ENCODE results near the gene PLP2. TPM values are rescaled to one million over a fixed set of nuclear protein-coding genes. Genes with fewer than 3 reads are reported as not detected.
A peak's percentile ranks its signal among the peaks of the same experiment; 100 is the strongest.

Gene PLP2
- total RNA-seq, 6 experiments from 2014 or later: 163 to 214 (median 178) TPM

DNA sequence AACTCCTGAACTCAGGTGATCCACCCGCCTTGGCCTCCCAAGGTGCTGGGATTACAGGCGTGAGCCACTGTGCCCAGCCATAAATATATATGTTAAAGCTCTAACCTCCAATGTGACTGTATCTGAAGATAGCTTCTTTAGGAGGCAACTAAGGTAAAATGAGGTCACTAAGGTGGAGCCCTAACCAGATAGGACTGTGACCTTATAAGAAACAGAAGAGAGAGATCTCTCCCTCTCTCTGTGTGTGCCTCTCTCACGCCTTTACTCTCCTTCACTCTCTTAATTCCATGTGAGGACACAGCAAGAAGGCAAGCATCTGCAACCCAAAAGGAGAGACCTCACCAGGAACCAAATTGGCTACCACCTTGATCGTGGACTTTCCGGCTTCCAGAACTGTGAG is 10.1 kb upstream of the PLP2 start:
- peaks cover 11% of the 10 kb centered on the region for H3K4me1 Mint-ChIP-seq (ENCODE audit: low read depth)
- no peak for DNase-seq
- no peaks in the 10 kb centered on the region for H3K36me3 Mint-ChIP-seq (ENCODE audit: low read depth)
- no peaks in the 10 kb centered on the region for H3K27me3 Mint-ChIP-seq (ENCODE audit: insufficient read depth)
- no peak overlapping the region for H3K27ac Mint-ChIP-seq
- TF ChIP-seq, protein P1, sequence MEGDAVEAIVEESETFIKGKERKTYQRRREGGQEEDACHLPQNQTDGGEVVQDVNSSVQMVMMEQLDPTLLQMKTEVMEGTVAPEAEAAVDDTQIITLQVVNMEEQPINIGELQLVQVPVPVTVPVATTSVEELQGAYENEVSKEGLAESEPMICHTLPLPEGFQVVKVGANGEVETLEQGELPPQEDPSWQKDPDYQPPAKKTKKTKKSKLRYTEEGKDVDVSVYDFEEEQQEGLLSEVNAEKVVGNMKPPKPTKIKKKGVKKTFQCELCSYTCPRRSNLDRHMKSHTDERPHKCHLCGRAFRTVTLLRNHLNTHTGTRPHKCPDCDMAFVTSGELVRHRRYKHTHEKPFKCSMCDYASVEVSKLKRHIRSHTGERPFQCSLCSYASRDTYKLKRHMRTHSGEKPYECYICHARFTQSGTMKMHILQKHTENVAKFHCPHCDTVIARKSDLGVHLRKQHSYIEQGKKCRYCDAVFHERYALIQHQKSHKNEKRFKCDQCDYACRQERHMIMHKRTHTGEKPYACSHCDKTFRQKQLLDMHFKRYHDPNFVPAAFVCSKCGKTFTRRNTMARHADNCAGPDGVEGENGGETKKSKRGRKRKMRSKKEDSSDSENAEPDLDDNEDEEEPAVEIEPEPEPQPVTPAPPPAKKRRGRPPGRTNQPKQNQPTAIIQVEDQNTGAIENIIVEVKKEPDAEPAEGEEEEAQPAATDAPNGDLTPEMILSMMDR (IDR thresholded peaks at IDR 0.05): no peak
- no peaks in the 10 kb centered on the region; the same call in 1 of the 2 replicates for H3K9me3 Mint-ChIP-seq
- no peak overlapping the region for H3K4me3 Mint-ChIP-seq

DNA sequence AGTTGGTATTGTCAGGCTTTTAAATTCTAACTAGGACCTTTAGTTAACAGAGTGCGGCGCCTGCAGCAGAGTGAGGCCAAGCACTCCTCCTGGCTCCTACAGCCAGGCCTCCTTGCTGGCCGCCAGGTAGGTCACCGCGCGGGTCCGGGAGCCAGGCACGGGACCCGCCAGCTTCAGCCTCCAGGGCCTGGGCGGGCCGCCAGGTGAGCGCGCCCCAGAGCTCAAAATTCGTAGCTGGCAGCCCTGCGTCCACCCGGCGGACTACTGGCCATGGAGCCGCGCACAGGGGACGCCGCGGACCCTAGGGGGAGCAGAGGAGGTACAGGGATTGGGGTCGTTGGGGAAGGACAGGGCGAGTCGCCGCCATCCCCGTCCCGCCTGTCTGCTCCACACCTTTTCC is 9.1 kb upstream of the PLP2 start, which contains the start of gene MAGIX:
TSS of gene MAGIX (plus strand) at position 139 of the 400 bp plus-strand sequence. CDS start at position 271, 132 bp downstream.
- Mint-ChIP-seq H3K4me3 (peak within 1 kb of the TSS; percentile 82), H3K36me3 (ENCODE audit: low read depth) (no peaks in the 10 kb centered on the region), H3K27me3 (ENCODE audit: insufficient read depth) (peaks cover 2% of the 10 kb centered on the region; the same call in 1 of the 2 replicates), H3K9me3 (no peaks in the 10 kb centered on the region; the same call in 1 of the 2 replicates), H3K27ac (peak within 1 kb of the TSS; percentile 98), H3K4me1 (ENCODE audit: low read depth) (peaks cover 18% of the 10 kb centered on the region)
- TF ChIP-seq, protein P1 (IDR thresholded peaks at IDR 0.05): no peak
- DNase-seq: no peak

DNA sequence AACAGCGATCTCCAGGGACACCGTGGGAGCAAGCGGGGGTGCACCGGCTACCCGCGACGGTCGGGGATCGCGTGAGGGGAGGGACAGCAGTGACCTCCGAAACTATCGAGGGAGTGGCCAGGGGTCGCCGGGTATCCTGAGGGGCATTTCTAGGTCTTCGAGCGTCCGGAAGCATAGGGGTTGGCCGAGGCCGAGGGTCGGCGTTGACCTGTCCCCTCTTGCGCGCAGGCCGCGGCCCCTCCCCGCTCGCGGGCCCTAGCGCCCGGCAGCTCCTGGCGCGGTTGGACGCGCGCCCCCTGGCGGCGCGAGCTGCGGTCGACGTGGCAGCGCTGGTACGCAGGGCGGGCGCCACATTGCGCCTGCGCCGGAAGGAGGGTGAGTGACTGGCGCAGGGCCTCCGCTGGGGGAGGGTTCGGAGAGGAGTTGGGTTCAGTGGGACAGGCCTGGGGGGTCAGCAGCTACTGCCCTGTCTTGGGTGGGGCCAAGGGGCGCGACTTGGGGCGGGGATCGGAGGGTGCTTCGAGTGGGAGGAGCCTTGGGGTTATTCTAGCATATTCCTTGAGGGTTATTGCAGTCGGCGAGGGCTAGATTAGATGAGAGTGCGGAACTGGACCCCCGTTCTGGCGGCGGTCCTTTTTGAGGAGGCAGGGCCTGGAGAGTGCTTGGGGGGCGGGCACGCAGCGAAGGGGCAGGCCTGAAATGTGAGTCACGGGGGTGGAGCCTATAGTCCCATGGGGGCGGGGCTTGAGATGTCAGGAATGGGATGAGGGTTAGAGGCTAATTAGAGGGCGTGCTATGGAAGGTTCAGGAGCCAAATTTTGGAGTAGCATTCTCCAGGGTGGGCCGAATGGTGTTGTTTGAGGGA is 7.9 kb upstream of the PLP2 start:
- H3K9me3 Mint-ChIP-seq: no peaks in the 10 kb centered on the region; the same call in 1 of the 2 replicates
- TF ChIP-seq, protein P1 (IDR thresholded peaks at IDR 0.05): peak; percentile 87
- no peaks in the 10 kb centered on the region for H3K36me3 Mint-ChIP-seq (ENCODE audit: low read depth)
- peaks cover 19% of the 10 kb centered on the region for H3K4me1 Mint-ChIP-seq (ENCODE audit: low read depth)
- peak overlapping the region; percentile 82 for H3K4me3 Mint-ChIP-seq
- H3K27me3 Mint-ChIP-seq (ENCODE audit: insufficient read depth): peaks cover 2% of the 10 kb centered on the region; the same call in 1 of the 2 replicates
- peak; percentile 66 for DNase-seq
- H3K27ac Mint-ChIP-seq: peak overlapping the region; percentile 98

DNA sequence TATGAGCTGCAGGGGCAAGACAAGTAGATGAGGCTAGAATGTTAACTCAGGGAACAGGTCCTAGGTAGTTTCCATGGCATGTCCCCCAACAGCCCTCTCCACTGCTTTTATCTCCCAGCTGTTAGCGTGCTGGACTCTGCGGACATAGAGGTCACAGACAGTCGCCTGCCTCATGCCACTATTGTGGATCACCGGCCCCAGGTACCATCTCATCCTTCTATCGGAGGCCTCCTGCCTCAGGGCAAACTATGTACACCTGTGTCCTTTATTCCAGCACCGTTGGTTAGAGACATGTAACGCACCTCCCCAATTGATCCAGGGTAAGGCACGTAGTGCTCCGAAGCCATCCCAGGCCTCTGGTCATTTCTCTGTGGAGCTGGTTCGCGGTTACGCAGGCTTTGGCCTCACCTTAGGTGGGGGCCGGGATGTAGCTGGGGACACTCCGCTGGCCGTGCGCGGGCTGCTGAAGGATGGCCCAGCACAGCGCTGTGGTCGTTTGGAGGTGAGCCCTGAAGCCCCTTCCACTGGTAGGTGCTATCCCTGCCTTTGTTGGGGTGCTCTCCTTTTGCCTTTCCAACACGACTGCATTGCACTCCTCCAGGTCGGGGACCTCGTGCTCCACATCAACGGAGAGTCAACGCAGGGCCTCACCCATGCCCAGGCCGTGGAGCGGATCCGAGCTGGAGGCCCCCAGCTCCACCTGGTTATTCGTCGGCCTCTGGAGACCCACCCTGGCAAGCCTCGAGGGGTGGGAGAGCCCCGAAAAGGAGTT is 6.9 kb upstream of the PLP2 start:
- Mint-ChIP-seq H3K4me3 (no peak overlapping the region), H3K9me3 (no peaks in the 10 kb centered on the region; the same call in 1 of the 2 replicates), H3K4me1 (ENCODE audit: low read depth) (peaks cover 19% of the 10 kb centered on the region), H3K27ac (no peak overlapping the region), H3K27me3 (ENCODE audit: insufficient read depth) (peaks cover 2% of the 10 kb centered on the region; the same call in 1 of the 2 replicates), H3K36me3 (ENCODE audit: low read depth) (no peaks in the 10 kb centered on the region)
- TF ChIP-seq, protein P1 (IDR thresholded peaks at IDR 0.05): no peak
- DNase-seq: no peak

All from HFFc6 (cell line).